ENCODE measurements around the gene KCNIP3.
"Not testable (repeated sequence)": the region's sequence is repeated elsewhere in the genome, so short reads cannot be mapped to it uniquely, and the experiment has no call there.

KCNIP3 gene

GRCh38 chr2:95349568-95350322 is 52.6 kb downstream of the KCNIP3 start:
- no peak for DNase-seq

GRCh38 chr2:95350368-95350767 is 53.2 kb downstream of the KCNIP3 start:
- DNase-seq: no peak

GRCh38 chr2:95350774-95351597 is 53.8 kb downstream of the KCNIP3 start:
- DNase-seq: no peak

- DNase-seq: no peak
Observed at GRCh38 chr2:95351598-95351915, 54.4 kb downstream of the KCNIP3 start.

GRCh38 chr2:95352310-95353054 is 55.3 kb downstream of the KCNIP3 start:
- DNase-seq: no peak

- no peak for DNase-seq
Observed at GRCh38 chr2:95353055-95353575, 56.0 kb downstream of the KCNIP3 start.

- DNase-seq: no peak
Observed at GRCh38 chr2:95353613-95354468, 56.7 kb downstream of the KCNIP3 start.

GRCh38 chr2:95354469-95354901 is 57.3 kb downstream of the KCNIP3 start:
- no peak for DNase-seq

GRCh38 chr2:95354925-95355324 is 57.8 kb downstream of the KCNIP3 start:
- no peak for DNase-seq

- DNase-seq: not testable (repeated sequence)
Observed at GRCh38 chr2:95355486-95355885, 58.3 kb downstream of the KCNIP3 start.

- DNase-seq: no peak
Observed at GRCh38 chr2:95356821-95357700, 59.9 kb downstream of the KCNIP3 start.

GRCh38 chr2:95357717-95358280 is 60.7 kb downstream of the KCNIP3 start:
- DNase-seq: no peak

- DNase-seq: no peak
Observed at GRCh38 chr2:95359031-95359430, 61.9 kb downstream of the KCNIP3 start.

- no peak for DNase-seq
Observed at GRCh38 chr2:95359501-95359930, 62.4 kb downstream of the KCNIP3 start.

GRCh38 chr2:95361216-95361980 is 64.3 kb downstream of the KCNIP3 start:
- DNase-seq: no peak

- DNase-seq: no peak
Observed at GRCh38 chr2:95362486-95362885, 65.3 kb downstream of the KCNIP3 start.

GRCh38 chr2:95366514-95366913 is 69.4 kb downstream of the KCNIP3 start:
- DNase-seq: no peak

GRCh38 chr2:95372216-95372829 is 75.2 kb downstream of the KCNIP3 start:
- DNase-seq: no peak

- no peak for DNase-seq
Observed at GRCh38 chr2:95372845-95373244, 75.7 kb downstream of the KCNIP3 start.

GRCh38 chr2:95374029-95374428 is 76.9 kb downstream of the KCNIP3 start:
- no peak for DNase-seq

Data from NCI-H1105 (cell line).